Adrenal gland (tissue), 12 donors: ENCODE results near the gene ADAM10. TPM values are rescaled to one million over a fixed set of nuclear protein-coding genes. Genes with fewer than 3 reads are reported as not detected.

Experiments
- DNase-seq, 7 donors: peaks; one replicate each; pipeline ENCODE4 v3.0.0-alpha.2; 2019 to 2020
- H3K27ac ChIP-seq, 5 donors: fragments of 200-600 bp; sonication (generic) in 4 of 5; 1 replicate in 3 of 5; 2 replicates in 2 of 5; pipeline versions ENCODE4 v1.5.1 to v1.8.0; 2016 to 2020; ENCODE audit warnings: mild to moderate bottlenecking in 1 of 5
- H3K27me3 ChIP-seq: fragments of 200-600 bp; 2 replicates; pipeline ENCODE4 v1.8.0; 2021
- H3K36me3 ChIP-seq, 2 donors: fragments of 200-600 bp; replicated peaks in 1 of 2; 1 replicate in 1 of 2; 2 replicates in 1 of 2; pipeline versions ENCODE4 v1.5.1 to v1.8.0; 2018 to 2022
- H3K4me1 ChIP-seq, 2 donors: fragments of 200-600 bp; replicated peaks in 1 of 2; 1 replicate in 1 of 2; 2 replicates in 1 of 2; pipeline versions ENCODE4 v1.5.1 to v1.8.0; 2018 to 2021
- H3K4me3 ChIP-seq, 4 donors: fragments of 200-600 bp; sonication (generic) in 3 of 4; one replicate each; pipeline ENCODE4 v1.5.1; 2016 to 2018
- H3K9me3 ChIP-seq, 3 donors: fragments of 200-600 bp; sonication (generic) in 1 of 3; replicated peaks in 1 of 3; 1 replicate in 2 of 3; 2 replicates in 1 of 3; pipeline versions ENCODE4 v1.5.1 to v1.8.0; 2016 to 2021
- POLR2A ChIP-seq, 2 donors: fragments of 450-650 bp; IDR thresholded peaks; one replicate each; pipeline ENCODE4 v1.6.1; 2017; ENCODE audit warnings: antibody characterized with exemption in 2 of 2, mild to moderate bottlenecking in 2 of 2, moderate library complexity in 1 of 2
- WGBS, 4 donors: extraction: QIAGEN DNeasy Blood & Tissue Kit in 2 of 4; methylation state at CpG; one replicate each; pipeline versions ENCODE4 v1.1.5 to v1.1.7; 2013 to 2017; 5-methylcytosine and 5-hydroxymethylcytosine counted together
- intact Hi-C, 2 donors: fragments of 100-400 bp; cut with DNase I; formaldehyde crosslinking; loops; one replicate each; pipeline versions ENCODE4 v1.14.1 to v1.15.0; 2022 to 2023
- polyA plus RNA-seq, 3 donors: library from polyadenylated mRNA; stranded (reverse); fragments of 200-250 nt in 2 of 3; fragments of 350-450 nt in 1 of 3; fragmentation: Illumina TruSeq in 1 of 3; extraction: RNeasy Lipid Tissue Mini Kit (QIAGEN cat#74804) in 1 of 3; gene quantifications; one replicate each; pipeline ENCODE4 v1.2.3, GENCODE V29; 2013 to 2014
- total RNA-seq, 9 donors: library from RNA; depleted of rRNA in 4 of 9; stranded (reverse); fragments of >200 nt in 4 of 9; fragments of 120-200 nt in 1 of 9; fragmentation: NEBNext Ultra II Directional in 1 of 9; extraction: Animal tissue kit (Norgen Biotek cat#: 25700) in 1 of 9; gene quantifications; one replicate each; pipeline versions ENCODE4 v1.1.0 to v1.2.4, GENCODE V29; 2013 to 2023
- TF ChIP-seq, protein P1 (sequence below), 6 experiments: fragments of 450-650 bp in 4 of 6; fragments of 200-600 bp in 2 of 6; sonication (generic) in 1 of 6; IDR thresholded peaks; 1 replicate in 5 of 6; 2 replicates in 1 of 6; pipeline versions ENCODE4 v1.5.1 to v1.8.0; 2016 to 2021; ENCODE audit warnings: antibody characterized with exemption in 6 of 6, mild to moderate bottlenecking in 2 of 6, moderate library complexity in 1 of 6
- donor health status: healthy with polysubstance abuse.
- donor health status: Bipolar disorder and iron deficiency.
- donor health status: DM: yes; HTN: yes; CAD: no.
- donor health status: DM: no; HTN: no; CAD: no.
- donor health status: DM: no; HTN: no; CAD: no.
- donor health status: DM: yes; HTN: yes; CAD: no.

The ADAM10 gene
- total and polyA plus RNA-seq, 12 donors = 6.2 to 97.9 (median 50.7) TPM

DNA sequence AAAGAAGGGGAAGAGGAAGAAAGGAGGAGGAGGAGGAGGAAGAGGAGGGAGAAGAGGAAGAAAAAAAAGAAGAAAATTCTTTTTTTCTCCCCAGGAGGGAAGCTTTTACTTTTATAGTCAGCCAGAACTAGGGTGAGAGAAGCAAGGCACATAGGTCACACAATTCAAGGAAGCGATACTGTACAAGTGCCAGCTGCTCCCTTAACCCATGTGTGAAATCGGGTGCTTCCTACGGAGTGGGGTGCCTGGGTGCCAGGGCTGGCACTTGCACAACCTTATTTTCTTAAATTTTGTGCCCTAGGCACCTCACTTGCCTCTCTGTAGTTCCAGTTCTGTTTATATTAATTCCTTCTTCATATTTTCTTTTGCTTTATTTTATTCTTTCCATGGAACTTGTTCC lies 167.3 kb downstream of the ADAM10 start:
- H3K36me3 ChIP-seq = no peaks in the 10 kb centered on the region
- intact Hi-C loops = no loop called here
- TF ChIP-seq POLR2A (IDR thresholded peaks at IDR 0.05) = no peak
- TF ChIP-seq, protein P1, sequence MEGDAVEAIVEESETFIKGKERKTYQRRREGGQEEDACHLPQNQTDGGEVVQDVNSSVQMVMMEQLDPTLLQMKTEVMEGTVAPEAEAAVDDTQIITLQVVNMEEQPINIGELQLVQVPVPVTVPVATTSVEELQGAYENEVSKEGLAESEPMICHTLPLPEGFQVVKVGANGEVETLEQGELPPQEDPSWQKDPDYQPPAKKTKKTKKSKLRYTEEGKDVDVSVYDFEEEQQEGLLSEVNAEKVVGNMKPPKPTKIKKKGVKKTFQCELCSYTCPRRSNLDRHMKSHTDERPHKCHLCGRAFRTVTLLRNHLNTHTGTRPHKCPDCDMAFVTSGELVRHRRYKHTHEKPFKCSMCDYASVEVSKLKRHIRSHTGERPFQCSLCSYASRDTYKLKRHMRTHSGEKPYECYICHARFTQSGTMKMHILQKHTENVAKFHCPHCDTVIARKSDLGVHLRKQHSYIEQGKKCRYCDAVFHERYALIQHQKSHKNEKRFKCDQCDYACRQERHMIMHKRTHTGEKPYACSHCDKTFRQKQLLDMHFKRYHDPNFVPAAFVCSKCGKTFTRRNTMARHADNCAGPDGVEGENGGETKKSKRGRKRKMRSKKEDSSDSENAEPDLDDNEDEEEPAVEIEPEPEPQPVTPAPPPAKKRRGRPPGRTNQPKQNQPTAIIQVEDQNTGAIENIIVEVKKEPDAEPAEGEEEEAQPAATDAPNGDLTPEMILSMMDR (IDR thresholded peaks at IDR 0.05) = no peak
- no peak overlapping the region for H3K27ac ChIP-seq
- no peak overlapping the region for H3K4me3 ChIP-seq
- peak in 2 of 7 donors; percentile 19 to 24 for DNase-seq
- no peaks in the 10 kb centered on the region for H3K9me3 ChIP-seq
- 70 to 81% (median 80%) methylated on average over 3 of the region's 3 CpGs for WGBS, 4 donors
- H3K4me1 ChIP-seq = no peaks in the 10 kb centered on the region
- H3K27me3 ChIP-seq = no peaks in the 10 kb centered on the region

DNA sequence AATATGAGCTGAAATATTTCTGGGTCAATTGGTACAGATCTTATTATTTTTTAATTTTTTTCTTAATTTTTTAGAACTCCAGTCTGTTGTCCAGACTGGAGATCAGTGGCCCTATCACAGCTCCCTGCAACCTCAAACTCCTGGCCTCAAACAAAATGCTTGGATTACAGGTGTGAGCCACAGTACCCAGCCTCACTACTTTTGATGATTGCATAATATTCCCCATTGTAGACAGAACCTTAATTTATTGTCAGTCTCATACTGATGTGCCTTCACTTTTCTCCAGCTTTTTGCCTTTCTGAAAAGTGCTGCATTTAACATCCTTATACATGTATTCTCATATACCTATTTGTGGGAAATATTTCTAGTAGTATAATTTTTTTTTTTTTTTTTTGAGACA lies 172.8 kb downstream of the ADAM10 start:
- H3K9me3 ChIP-seq = no peaks in the 10 kb centered on the region
- no peaks in the 10 kb centered on the region for H3K36me3 ChIP-seq
- intact Hi-C loops = no loop called here
- H3K4me3 ChIP-seq = no peak overlapping the region
- TF ChIP-seq, protein P1 (IDR thresholded peaks at IDR 0.05) = no peak
- no peak for TF ChIP-seq POLR2A (IDR thresholded peaks at IDR 0.05)
- DNase-seq = no peak
- H3K4me1 ChIP-seq = no peaks in the 10 kb centered on the region
- no peak overlapping the region for H3K27ac ChIP-seq
- no peaks in the 10 kb centered on the region for H3K27me3 ChIP-seq

DNA sequence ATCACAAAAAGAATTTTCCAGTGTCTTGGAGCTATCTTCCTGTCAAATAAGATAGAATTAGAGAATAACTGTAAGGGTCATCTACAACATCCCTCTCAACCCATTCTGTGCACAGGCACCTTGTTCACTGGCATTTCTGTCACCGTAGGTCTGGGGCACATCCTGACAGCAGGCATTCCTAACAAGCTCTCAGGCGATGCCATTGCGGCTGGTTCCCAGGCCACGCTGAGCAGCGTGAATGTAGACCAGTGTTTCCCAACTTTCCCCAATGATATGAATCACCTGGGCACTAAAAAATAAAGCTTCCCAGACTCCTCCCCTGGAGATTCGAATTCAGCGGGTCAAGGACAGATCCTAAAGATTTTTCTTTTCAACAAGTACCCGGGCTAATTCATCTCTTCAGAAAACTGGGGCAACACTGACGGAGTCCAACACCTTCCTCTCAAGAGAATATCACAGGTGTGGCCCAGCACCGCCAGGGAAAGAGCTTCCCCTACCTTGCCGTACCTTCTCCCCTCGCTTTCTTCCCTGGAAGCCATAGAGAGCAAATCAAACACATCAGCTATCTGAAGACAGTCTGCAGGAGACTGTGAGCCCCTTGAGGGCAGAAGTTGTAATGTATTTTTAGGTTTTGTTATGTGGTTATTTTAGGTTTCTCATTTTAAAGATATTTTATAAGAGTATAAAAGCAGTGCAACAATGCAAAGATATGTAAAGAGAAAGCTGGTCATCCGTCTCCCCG lies 174.3 kb downstream of the ADAM10 start:
- Histone ChIP-seq H3K4me3 (no peak overlapping the region), H3K27ac (no peak overlapping the region), H3K9me3 (no peaks in the 10 kb centered on the region), H3K4me1 (no peaks in the 10 kb centered on the region), H3K27me3 (no peaks in the 10 kb centered on the region), H3K36me3 (no peaks in the 10 kb centered on the region)
- no peak for DNase-seq
- intact Hi-C loops = no loop called here
- WGBS, 4 donors = 85 to 90% (median 87%) methylated on average over 13 to 14 of the region's 14 CpGs
- TF ChIP-seq POLR2A (IDR thresholded peaks at IDR 0.05) = no peak
- TF ChIP-seq, protein P1 (IDR thresholded peaks at IDR 0.05) = no peak

DNA sequence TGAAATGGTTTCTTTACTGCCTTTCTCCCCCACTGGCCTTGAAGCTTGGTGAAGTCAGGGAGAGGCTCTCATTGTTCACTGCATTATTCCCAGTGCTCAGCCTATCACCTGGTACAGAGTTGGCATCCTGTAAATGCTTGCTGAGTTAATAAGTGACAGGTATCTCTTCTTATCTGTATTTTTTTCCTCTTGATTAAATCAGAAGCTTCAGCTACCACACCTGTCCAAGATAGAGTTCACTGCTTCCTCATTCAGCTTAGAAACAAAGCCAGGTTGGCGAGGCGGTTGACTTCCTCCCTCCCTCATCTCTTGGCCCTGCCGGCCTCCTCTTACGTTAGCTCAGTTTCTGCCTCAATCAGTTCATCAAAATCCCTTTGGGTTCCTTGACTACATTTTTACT lies 174.9 kb downstream of the ADAM10 start:
- no peaks in the 10 kb centered on the region for H3K4me1 ChIP-seq
- H3K4me3 ChIP-seq = no peak overlapping the region
- DNase-seq = no peak
- no peaks in the 10 kb centered on the region for H3K9me3 ChIP-seq
- intact Hi-C loops = no loop called here
- no peaks in the 10 kb centered on the region for H3K36me3 ChIP-seq
- H3K27me3 ChIP-seq = no peaks in the 10 kb centered on the region
- no peak overlapping the region for H3K27ac ChIP-seq
- WGBS, 4 donors = 85 to 96% (median 87%) methylated on average over 4 of the region's 4 CpGs
- TF ChIP-seq, protein P1 (IDR thresholded peaks at IDR 0.05) = no peak
- no peak for TF ChIP-seq POLR2A (IDR thresholded peaks at IDR 0.05)
